Adipocyte (in vitro differentiated cells): ENCODE results near the gene LBH.

ENCODE experiments used
- DNase-seq: peaks from one replicate; pipeline ENCODE4 v3.0.0-alpha.2; 2015; ENCODE audit warnings: low read depth
- H3K27me3 ChIP-seq: replicated peaks from 2 replicates; pipeline ENCODE4 v1.7.0; 2013; ENCODE audit warnings: mild to moderate bottlenecking, low read length, moderate library complexity; ENCODE audit not compliant: control insufficient read depth, insufficient read depth
- H3K36me3 ChIP-seq: 2 replicates; pipeline ENCODE4 v1.7.0; 2013; ENCODE audit warnings: low read length, mild to moderate bottlenecking, moderate library complexity; ENCODE audit not compliant: control insufficient read depth, insufficient read depth, severe bottlenecking
- H3K4me1 ChIP-seq: 2 replicates; pipeline ENCODE4 v1.7.0; 2013; ENCODE audit warnings: mild to moderate bottlenecking, low read length, moderate library complexity; ENCODE audit not compliant: control insufficient read depth, insufficient read depth
- H3K4me3 ChIP-seq: 2 replicates; pipeline ENCODE4 v1.7.0; 2013; ENCODE audit warnings: mild to moderate bottlenecking, low read length, moderate library complexity
- H3K9ac ChIP-seq: 2 replicates; pipeline ENCODE4 v1.7.0; 2013; ENCODE audit warnings: mild to moderate bottlenecking, low read length, moderate library complexity
- H3K9me3 ChIP-seq: 2 replicates; pipeline ENCODE4 v1.7.0; 2013; ENCODE audit warnings: mild to moderate bottlenecking, low read length, moderate library complexity; ENCODE audit not compliant: control insufficient read depth

Gene LBH

GRCh38 chr2:30252723-30253701 lies 21.7 kb downstream of the LBH start:
- DNase-seq, result peak; percentile 83
- no peaks in the 10 kb centered on the region for H3K27me3 ChIP-seq
- peaks cover 26% of the 10 kb centered on the region for H3K36me3 ChIP-seq
- peak overlapping the region; percentile 67 for H3K9ac ChIP-seq
- H3K4me1 ChIP-seq, result peaks cover 22% of the 10 kb centered on the region
- H3K9me3 ChIP-seq, result no peaks in the 10 kb centered on the region
- H3K4me3 ChIP-seq, result peak overlapping the region; percentile 10

GRCh38 chr2:30253873-30254684 lies 22.7 kb downstream of the LBH start:
- DNase-seq, result no peak
- peaks cover 35% of the 10 kb centered on the region for H3K36me3 ChIP-seq
- no peak overlapping the region for H3K4me3 ChIP-seq
- H3K9me3 ChIP-seq, result no peaks in the 10 kb centered on the region
- H3K9ac ChIP-seq, result peak overlapping the region; percentile 50
- no peaks in the 10 kb centered on the region for H3K27me3 ChIP-seq
- peaks cover 22% of the 10 kb centered on the region for H3K4me1 ChIP-seq

- no peak for DNase-seq
- Histone ChIP-seq H3K9me3 (no peaks in the 10 kb centered on the region), H3K36me3 (peaks cover 36% of the 10 kb centered on the region), H3K27me3 (no peaks in the 10 kb centered on the region), H3K4me1 (peaks cover 22% of the 10 kb centered on the region), H3K9ac (no peak overlapping the region), H3K4me3 (no peak overlapping the region)
Observed at GRCh38 chr2:30254685-30255001, 23.3 kb downstream of the LBH start.

- no peak overlapping the region for H3K4me3 ChIP-seq
- no peaks in the 10 kb centered on the region for H3K9me3 ChIP-seq
- H3K4me1 ChIP-seq, result peaks cover 22% of the 10 kb centered on the region
- peaks cover 36% of the 10 kb centered on the region for H3K36me3 ChIP-seq
- no peaks in the 10 kb centered on the region for H3K27me3 ChIP-seq
- H3K9ac ChIP-seq, result no peak overlapping the region
- DNase-seq, result no peak
Observed at GRCh38 chr2:30255026-30255425, 23.7 kb downstream of the LBH start.

- no peak overlapping the region for H3K9ac ChIP-seq
- no peak overlapping the region for H3K4me3 ChIP-seq
- no peaks in the 10 kb centered on the region for H3K27me3 ChIP-seq
- DNase-seq, result no peak
- no peaks in the 10 kb centered on the region for H3K9me3 ChIP-seq
- peaks cover 22% of the 10 kb centered on the region for H3K4me1 ChIP-seq
- H3K36me3 ChIP-seq, result peaks cover 38% of the 10 kb centered on the region
Observed at GRCh38 chr2:30255466-30256408, 24.4 kb downstream of the LBH start.

GRCh38 chr2:30257266-30258214 lies 26.2 kb downstream of the LBH start:
- Histone ChIP-seq H3K36me3 (peaks cover 38% of the 10 kb centered on the region), H3K9me3 (peaks cover 9% of the 10 kb centered on the region), H3K9ac (no peak overlapping the region), H3K4me1 (peaks cover 17% of the 10 kb centered on the region), H3K4me3 (no peak overlapping the region), H3K27me3 (no peaks in the 10 kb centered on the region)
- DNase-seq, result no peak

- Histone ChIP-seq H3K4me1 (peaks cover 1% of the 10 kb centered on the region), H3K9me3 (peaks cover 9% of the 10 kb centered on the region), H3K4me3 (no peak overlapping the region), H3K27me3 (no peaks in the 10 kb centered on the region), H3K36me3 (peaks cover 38% of the 10 kb centered on the region), H3K9ac (no peak overlapping the region)
- no peak for DNase-seq
Observed at GRCh38 chr2:30259071-30259470, 27.7 kb downstream of the LBH start.

GRCh38 chr2:30259827-30260679 lies 28.7 kb downstream of the LBH start:
- H3K27me3 ChIP-seq, result no peaks in the 10 kb centered on the region
- H3K4me1 ChIP-seq, result no peaks in the 10 kb centered on the region
- H3K36me3 ChIP-seq, result peaks cover 38% of the 10 kb centered on the region
- H3K9me3 ChIP-seq, result peaks cover 9% of the 10 kb centered on the region
- no peak overlapping the region for H3K4me3 ChIP-seq
- no peak for DNase-seq
- H3K9ac ChIP-seq, result no peak overlapping the region

GRCh38 chr2:30260941-30261340 lies 29.6 kb downstream of the LBH start:
- peaks cover 6% of the 10 kb centered on the region for H3K4me1 ChIP-seq
- H3K27me3 ChIP-seq, result no peaks in the 10 kb centered on the region
- peaks cover 38% of the 10 kb centered on the region for H3K36me3 ChIP-seq
- H3K4me3 ChIP-seq, result no peak overlapping the region
- peaks cover 9% of the 10 kb centered on the region for H3K9me3 ChIP-seq
- H3K9ac ChIP-seq, result no peak overlapping the region
- no peak for DNase-seq
